HG03060 (cell line): ENCODE results near the gene PAPPA.

ENCODE experiments used
- ATAC-seq: cut with Tn5 transposase; IDR thresholded peaks from one replicate; pipeline ENCODE4 v1.9.1; 2021; ENCODE audit warnings: low read depth, moderate number of reproducible peaks; ENCODE audit not compliant: unreplicated experiment

PAPPA gene

GRCh38 chr9:116337015-116337414, 183.4 kb downstream of the PAPPA start:
- ATAC-seq = no peak

GRCh38 chr9:116340270-116340669, 186.7 kb downstream of the PAPPA start:
- no peak for ATAC-seq

DNA sequence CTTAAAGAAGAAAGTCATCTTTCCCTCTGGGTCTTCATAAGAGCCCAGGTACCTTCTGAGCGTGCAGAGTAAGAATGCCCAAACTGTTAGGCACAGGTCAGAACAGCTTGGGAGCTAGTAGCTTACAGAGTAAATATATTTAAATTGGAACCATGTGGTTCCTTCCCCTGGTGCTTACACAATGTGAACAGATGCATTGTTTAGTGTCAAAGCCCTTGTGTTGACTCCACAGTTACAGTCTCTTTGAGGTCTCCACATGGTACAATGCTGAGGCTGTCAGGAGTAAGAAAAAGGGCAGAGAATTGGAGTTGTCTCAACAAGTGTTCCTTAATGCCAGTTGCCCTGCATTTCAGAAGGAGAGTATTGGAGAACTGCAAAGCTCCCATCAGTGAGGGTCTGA, 188.5 kb downstream of the PAPPA start:
- ATAC-seq = no peak

DNA sequence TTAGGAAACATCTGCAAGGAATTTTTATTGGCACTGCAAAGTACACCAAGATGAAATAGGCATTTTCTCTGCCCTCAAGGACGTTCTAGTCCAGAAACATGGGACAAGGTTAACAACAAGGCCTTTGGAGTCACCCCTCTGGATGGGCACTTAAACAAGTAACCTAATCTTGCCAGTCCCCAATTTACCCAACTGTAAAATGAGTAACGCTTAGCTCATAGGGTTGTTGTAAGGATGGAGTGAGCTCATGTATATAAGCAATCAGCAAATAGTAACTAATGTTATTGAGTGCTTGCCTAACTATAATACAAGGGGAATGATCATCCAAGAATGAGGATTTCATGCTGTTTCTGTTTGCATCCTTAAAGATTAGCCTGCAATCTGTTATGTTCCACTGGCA, 189.3 kb downstream of the PAPPA start:
- ATAC-seq = no peak

DNA sequence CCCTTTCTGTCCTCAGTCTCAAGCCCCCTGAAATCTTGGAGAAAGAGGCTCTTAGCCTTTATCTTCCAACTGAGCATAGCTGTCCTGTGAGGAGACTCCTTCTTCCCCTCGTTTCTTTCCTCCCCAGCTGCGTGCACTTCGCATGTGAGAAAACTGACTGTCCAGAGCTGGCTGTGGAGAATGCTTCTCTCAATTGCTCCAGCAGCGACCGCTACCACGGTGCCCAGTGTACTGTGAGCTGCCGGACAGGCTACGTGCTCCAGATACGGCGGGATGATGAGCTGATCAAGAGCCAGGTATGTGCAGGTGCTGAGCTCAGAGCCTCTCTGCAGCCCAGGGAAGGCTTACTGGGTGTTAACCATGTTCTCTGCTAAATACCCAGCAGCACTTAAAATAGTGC, 190.8 kb downstream of the PAPPA start:
- ATAC-seq = no peak

GRCh38 chr9:116345393-116345792, 191.8 kb downstream of the PAPPA start:
- ATAC-seq = no peak

- no peak for ATAC-seq
These were observed 192.2 kb downstream of the PAPPA start for GRCh38 chr9:116345817-116346216.

DNA sequence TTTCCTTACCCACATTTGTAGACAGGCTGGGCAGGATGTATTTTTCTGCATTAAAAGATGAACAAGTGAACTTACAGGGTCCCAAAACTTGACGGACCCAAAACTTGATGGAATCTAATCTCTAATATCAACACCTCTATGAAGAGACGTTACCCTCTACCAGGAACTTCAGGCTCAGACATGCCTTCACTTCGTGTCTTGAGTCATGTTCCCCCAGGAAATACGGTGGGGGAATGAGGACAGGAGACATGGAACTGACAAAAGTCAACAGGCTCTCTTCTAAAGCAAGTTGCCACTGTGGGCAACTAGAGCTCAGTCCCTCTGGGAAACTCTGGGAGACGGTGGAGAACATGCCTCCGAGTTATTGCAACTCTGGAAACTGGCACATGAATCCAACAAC, 196.1 kb downstream of the PAPPA start:
- no peak for ATAC-seq

DNA sequence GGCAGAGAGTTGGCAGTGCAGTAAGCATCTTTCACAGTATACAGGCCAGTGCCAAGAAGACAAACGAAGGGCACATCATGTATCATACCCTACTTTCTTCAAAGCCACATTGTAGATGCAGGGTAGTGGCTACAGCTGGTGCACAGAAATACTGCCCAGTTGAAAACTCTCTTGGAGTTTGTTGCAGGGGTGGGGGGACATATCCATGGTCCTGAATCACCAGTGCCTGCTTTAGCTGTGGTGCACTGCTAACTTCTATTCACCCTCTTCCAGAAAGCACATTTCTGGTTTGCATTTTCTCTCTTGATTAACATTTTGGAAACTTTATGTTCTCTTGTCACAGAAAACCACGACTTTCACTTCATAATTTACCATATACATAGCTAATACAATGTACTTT, 196.6 kb downstream of the PAPPA start:
- ATAC-seq = no peak

DNA sequence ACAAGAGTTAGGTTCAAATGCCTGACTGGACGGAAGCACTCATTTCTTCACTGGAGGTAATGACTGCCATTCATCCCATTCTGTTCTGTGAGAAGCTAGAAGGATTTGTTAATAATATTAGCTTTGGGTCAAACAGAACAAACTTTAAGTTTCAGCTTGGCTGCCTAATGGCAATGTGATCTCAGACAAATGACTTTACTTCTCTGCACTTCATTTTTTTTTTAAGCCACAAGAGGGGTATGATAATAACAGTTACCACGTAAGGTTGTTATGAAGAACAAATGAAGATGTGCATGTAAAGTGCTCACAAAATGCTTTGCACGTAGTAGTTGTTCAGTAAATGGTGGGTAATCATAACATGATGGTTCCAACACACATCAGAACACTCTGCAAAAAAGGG, 199.4 kb downstream of the PAPPA start:
- ATAC-seq = no peak

DNA sequence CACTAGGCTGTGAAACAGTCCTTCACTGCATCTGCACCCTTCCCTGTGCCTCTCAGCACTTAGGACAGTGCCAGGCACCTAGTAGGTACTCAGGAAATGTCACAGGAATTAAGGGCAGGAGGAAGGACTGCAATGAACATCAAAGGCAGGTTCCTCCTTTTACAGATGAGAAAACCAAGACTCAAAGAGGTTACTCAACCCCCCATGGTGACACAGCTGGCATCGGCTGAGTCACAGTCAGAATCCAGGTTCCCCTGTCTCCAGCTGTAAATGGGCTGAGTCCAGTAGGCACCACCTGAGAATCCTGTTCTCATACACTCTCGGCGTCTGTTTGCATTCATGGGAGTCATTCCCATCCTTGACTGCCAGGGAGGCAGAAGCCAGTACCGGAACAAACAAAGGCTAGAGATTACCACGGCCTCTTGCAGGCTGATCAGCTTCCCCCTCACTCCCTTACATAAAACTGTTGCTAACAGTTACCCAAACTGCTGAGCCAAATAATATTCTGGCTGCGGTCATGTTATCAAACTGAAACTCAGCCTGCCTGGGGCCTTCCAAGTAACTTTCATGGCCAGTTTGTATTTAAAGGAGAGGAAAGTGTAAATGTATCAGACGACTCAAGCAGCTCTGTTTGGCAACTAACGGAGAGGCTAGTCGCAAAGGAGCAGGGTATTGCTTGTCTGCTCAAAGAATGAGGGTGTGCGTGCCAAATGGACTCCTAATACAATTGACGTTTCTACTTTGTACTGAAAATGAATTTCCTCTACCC, 201.7 kb downstream of the PAPPA start:
- ATAC-seq = no peak

DNA sequence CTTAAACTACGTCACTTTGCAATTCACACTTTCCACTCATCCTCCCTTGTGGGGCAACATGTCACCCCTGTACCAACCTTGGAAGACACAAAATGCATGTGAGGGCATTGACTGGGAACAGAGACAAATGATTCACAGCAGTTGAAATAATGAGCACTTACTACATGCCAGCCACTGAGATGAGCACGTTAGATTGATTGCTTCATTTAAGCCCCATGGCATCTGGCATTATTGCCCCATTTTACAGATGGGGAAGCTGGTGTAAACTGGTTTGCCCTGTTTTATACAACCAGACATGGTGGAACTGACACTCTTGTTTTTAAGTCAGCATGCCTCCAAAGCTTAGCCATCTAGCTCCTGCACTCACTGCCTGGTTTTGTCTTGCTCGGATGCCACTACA, 204.7 kb downstream of the PAPPA start:
- no peak for ATAC-seq

DNA sequence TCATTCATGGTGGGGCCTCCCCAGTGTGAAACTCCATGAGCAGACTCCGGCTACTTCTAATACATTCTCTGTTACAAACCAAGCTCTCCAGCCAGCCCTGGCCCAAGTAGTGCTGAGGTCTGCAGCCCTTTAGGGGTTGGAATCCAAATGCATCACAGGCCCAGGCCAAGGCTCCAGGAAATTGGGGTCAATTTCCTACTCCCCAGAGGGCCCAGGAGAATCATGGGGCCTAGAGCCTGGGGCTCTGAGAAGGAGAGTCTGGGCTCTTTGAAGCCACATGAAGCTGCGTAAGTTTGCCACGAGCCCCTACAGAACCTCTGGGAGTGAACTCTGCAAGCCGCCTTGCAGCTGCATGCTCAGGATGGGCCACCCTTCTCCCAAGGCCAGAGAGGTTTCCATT, 206.4 kb downstream of the PAPPA start:
- ATAC-seq = no peak

GRCh38 chr9:116360989-116361388, 207.4 kb downstream of the PAPPA start:
- no peak for ATAC-seq

- no peak for ATAC-seq
These were observed 208.0 kb downstream of the PAPPA start for GRCh38 chr9:116361547-116361946.

GRCh38 chr9:116362493-116362892, 208.9 kb downstream of the PAPPA start:
- no peak for ATAC-seq

DNA sequence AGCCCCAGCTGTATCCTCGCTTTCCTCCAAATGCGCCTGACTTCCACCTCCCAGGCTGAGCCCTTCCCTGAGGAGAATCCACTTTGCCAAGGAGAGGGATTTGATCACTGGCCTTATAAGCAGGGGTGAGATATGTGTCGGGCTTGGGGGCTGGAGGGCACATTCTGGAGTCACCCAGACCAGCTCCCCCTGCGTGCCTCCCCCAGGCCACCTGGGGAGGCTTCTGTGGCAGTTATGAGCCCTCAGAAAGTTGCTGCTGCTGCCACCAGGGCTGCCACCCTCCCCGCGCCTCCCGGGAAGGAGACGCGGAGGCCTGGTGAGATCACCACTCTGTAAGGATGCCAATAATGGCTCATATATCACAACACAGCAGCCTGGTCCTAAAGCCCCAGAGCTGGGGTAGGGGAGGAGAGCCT, 211.5 kb downstream of the PAPPA start:
- no peak for ATAC-seq

GRCh38 chr9:116366241-116366640, 212.7 kb downstream of the PAPPA start:
- no peak for ATAC-seq

DNA sequence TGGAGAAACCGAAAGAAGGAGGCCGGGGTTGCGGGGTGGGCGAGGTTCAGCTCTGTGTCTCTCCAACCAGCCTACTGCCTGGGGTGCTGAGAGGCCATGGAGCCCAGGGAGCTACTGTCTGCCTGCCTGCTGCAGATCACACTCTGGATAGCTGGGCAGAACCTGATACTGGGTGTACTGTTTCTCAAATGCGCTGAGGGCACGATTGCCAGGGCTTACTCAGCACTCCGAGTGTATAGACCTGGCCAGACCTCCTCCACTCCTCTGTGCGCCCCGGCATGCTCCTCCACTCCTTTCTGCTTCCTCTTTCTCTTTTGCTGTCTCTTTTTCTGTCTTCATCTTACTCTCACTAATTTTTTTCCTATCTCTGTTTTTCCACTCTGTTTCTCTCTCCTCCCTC, 215.1 kb downstream of the PAPPA start:
- no peak for ATAC-seq

- ATAC-seq = no peak
These were observed 216.1 kb downstream of the PAPPA start for GRCh38 chr9:116369706-116370105.

GRCh38 chr9:116370556-116370955, 217.0 kb downstream of the PAPPA start:
- no peak for ATAC-seq

- no peak for ATAC-seq
These were observed 218.6 kb downstream of the PAPPA start for GRCh38 chr9:116372081-116372673.
